Activated T-cell treated with anti-CD3 and anti-CD28 coated beads, Interleukin-2, amount 50 U/mL, for 1 hour (primary cell): ENCODE results near the gene KRCC1.
"Not testable (repeated sequence)": the region's sequence is repeated elsewhere in the genome, so short reads cannot be mapped to it uniquely, and the experiment has no call there.

Experiments
- DNase-seq: peaks from one replicate; pipeline ENCODE4 v3.0.0-alpha.2; 2020

KRCC1 gene

DNA sequence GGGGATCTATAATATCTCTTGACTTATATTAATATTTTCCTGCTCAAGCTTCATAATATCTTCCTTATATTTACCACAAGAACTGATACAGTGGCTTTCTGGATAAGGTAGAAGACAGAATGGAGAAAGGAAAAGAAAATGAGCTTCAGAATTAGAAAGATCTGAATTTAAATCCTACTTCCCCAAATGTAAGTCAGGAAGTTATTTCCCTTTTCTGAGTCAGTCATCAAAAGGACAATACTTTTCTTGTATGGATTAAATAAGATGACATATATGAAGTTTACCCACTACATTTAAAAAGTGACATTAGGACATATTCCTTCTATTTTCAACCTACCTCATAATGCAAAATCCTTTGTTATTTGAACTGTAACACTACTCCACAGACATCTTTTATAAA, 19.0 kb downstream of the KRCC1 start:
- no peak for DNase-seq

- DNase-seq, result no peak
Observed at GRCh38 chr2:88036182-88036581, 19.4 kb downstream of the KRCC1 start.

DNA sequence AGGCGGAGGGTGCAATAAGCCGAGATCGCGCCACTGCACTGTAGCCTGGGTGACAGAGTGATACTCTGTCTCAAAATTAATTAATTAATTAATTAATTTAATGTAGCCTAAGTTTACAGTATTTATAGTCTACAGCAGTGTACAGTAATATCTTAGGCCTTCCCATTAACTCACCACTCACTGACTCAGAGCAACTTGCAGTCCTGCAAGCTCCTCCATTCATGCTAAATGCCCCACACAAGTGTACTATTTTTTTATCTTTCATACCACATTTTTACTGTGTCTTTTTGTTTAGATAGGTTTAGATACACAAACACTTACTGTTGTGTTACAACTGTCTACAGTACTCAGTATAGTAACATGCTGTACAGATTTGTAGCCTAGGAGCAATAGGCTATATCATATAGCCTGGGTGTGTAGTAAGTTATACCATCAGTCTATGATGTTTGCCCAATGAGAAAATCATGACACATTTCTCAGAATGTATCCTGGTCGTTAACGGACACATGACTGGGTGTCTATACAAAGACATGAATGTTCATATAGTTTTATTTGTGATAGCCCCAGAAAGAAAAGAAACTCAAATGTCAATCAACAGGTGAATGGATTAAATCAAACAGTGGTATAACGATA, 23.4 kb downstream of the KRCC1 start:
- no peak for DNase-seq

- no peak for DNase-seq
Observed at GRCh38 chr2:88028931-88029330, 26.7 kb downstream of the KRCC1 start.

DNA sequence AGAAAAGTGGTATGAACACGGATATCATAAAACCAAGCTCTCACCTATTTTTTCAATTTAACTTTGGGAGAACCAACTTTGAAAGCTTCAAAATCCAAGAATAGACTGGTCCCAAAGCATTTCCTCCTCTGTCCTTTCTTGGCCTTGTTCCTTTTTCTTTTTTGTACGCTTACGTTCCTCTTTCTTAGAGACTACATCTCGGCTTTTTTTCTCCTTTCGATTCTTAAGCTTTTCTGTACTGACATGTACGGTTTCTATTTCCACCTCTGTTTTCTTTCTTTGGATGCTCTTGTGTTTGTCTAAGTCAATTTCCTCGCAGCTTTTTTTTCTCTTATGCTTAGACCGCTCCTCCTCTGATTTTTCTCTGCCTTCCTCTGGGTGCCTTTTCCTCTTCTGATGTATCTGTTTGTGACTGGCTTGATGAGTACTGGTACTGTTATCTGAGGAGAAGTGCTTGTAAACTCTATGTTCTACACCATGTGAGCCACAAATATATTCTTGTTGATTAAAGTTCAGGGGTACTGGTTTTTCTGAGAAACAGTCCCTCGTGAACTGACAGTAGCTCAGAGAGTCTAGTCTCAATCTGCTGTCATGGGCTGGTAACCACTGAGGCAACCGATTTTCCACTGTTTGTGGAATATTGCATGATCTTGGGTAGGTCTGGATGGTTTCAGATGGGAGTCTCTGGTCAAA, 27.7 kb downstream of the KRCC1 start:
- no peak for DNase-seq

DNA sequence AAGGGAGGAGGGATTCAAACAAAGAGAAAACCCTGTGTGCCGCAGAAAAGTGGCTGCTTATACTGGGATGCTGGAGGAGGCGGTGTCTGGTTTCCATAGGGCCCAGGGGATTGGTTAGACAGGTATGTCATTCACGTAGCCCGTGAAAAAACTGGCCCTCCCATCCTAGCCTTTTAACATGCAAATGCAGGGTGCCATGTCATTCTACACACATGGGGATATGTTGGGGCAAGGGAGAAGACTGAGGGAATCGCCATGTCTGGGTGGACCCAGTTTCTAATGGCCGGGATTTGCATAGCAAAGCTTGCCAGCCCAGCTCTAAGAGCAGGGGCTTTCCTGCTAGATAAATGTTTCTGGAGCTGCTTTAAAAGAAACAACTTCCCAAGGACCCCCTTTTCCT, 31.1 kb downstream of the KRCC1 start:
- no peak for DNase-seq

- DNase-seq, result no peak
Observed at GRCh38 chr2:88022669-88022921, 33.0 kb downstream of the KRCC1 start.

GRCh38 chr2:88019985-88020384, 35.6 kb downstream of the KRCC1 start:
- DNase-seq, result no peak

DNA sequence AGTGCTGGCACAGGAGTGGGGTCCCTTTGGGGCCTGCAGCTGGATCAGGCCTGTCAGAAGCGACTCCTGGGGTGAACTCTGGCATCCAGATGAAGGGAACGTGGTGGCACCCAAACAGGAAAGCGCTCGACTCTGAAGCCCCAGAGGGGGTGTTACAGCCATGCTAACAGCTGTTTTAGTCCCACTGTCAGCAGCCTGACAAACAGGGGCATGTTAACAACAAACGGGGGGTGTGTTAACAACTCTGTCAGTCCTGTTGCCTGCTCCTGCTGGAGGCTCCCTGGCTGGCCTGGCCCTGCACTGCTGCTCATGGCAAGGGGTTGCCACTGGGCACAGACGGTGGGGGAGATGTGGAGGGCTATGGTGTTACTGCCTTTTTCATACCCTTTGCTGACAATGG, 36.7 kb downstream of the KRCC1 start:
- no peak for DNase-seq

GRCh38 chr2:88018077-88018805, 37.3 kb downstream of the KRCC1 start:
- not testable (repeated sequence) for DNase-seq

DNA sequence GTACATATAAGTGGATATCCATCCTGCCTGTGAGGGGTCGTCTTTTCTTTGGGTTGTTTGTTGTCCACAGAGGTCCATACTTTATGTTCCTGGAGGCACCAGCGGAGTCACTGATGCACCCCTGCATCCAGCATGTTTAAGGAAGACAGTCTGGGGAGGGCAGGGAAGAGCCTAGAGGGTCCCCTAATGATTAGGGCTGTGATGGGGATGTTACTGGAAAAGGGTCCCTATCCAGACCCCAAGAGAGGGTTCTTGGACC, 37.9 kb downstream of the KRCC1 start:
- not testable (repeated sequence) for DNase-seq

DNA sequence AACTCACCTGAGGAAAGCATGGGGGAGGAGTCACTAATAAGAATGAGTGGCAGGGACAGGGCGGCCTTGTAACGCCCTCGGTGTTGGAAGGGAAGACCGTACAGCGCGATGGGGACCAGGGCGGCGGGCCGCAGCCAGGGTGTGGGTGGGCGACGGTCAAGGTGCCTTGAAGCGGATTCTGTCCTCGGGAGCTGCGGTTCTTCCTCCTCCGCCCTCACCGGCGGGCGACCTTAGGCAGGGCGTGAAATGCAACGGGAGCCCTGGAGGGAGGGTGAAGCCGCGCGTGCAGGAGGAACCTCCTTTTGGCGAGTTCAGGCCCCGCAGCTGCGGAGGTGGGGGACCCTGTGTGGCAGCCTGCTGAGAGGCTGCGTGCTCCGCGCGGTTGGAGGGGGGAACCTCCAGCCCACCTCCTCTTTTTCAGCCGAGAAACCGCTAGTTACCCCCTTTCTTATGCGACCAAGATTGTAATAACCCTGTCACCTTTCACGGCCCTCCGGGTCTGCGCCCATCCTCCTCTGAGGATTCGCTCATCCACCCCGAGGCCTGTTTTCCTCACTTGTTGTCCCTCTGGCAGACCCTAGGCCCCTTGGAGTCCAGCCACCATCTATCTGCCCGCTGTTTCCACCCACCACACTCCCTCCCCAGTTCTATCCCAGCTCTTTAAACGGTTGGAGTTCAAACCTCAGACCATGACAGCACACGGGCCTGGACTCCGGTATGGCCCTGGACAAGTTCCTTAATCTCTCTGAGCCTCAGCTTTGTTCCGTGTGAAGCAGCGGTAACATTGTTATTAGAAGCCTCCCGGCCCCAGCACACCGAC, 38.4 kb downstream of the KRCC1 start:
- no peak for DNase-seq

DNA sequence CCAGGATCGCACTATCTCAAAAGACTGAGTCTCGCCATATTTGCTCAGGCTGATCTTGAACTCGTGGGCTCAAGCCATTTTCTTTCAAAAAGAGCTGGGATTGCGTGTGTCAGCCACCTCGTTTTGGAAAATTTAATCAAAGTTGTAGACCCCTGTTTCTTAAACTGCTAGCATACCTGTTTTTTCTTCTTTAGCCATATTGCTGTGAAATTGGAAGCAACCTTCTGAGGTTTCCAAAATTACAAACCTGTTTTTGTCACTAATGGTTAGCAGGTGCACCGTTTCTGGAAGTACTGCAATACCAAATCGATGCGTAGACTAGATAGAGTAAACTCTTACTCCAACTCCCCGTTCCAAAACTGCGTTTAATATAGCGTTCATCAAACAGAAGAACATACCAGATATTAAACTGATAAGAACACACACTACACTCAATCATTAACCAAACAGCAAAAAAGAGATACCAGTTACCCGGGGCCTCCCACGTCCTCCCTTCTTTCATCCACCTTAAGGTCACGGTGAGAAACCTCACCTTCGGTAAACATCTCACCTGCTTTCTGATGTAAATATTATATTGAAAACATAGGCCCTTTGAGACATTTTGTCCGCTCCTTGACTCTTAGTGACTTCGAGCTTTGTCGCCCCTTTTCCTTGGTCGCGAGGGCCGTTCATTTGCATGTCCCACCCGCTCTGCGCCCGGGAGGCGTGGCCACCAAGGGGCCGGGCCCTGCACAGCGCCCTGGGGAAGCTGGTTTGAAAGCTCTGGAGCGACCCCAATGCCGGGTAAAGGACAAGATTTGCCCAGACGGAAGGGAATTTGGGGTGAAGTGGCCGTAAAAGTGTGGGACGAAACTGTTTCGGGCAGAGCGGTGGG, 39.3 kb downstream of the KRCC1 start, which contains the start of gene RNU2-63P:
TSS of gene RNU2-63P (minus strand) at position 462 of the 874 bp plus-strand sequence.
- DNase-seq, result peak; percentile 87

DNA sequence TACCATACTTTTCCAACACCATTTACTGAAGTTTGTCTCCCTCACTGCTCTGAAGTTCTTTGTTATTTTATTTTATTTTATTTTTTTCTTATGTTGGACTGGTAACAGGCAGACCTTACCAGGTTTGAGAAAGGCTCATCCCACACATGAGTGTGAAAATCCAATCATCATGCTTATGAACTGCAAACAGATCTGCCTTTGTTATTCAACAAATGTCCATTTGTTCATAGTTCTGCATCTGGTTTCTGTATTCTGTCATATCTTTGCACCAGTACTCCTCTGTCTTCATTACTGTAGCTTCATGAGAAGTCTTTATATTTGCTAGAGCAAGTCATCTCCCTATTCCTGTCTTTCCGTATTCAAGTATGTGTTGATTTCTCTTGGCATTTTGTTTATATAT, 44.6 kb downstream of the KRCC1 start:
- DNase-seq, result no peak

GRCh38 chr2:88010136-88010535, 45.4 kb downstream of the KRCC1 start:
- DNase-seq, result no peak

GRCh38 chr2:88006912-88007439, 48.6 kb downstream of the KRCC1 start:
- DNase-seq, result no peak

DNA sequence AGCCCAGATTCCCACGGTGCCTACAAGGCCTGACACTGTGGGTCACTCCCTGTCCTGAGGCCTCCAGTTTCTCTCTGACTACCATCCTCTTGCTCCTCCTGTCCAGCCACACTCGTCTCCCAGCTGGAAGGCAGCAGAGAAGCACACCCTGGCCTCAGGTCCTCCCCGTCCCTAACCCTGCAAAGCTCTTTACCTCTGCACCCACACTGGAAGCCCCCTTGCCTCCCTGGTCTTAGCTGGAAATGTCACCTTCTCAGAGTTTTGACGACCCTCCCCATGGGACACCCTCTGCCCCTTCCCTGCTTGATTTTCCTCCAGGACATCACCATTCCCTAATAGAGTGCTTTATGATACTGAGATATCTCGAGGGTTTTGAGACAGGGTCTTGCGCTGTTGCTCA, 49.8 kb downstream of the KRCC1 start:
- DNase-seq, result no peak

DNA sequence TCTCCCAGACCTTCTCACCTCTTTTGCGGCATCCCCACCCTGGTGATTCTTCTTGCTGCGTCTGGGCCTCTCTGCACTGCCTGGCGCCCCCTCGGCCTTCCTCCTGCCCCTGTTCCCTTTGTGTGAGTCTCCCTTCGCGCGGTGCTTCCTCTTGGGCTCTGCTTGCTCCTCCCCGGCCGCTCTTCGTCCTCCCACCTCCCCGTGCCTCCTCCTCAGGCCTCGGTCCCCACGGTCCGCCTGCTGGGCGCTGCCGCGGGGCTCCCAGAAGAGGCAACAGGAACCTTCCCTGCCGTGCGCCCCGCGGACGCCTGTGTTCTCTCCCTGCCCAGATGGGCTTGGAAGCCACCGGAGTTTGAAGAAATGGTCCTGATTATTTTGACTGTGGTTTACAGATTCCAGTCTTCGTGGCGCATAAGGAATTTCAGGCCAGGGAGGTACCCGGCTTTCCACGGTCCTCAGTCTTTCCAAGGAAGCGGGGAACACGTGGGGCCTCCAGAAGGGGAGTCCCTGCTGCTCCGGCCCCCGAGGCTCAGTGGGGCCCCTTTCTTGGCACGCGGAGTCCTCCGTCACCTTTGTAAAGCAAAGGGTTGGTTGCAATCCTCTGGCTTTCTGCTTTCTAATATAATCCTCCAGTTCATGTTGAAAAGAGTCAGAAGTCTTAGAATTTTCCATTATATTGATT, 52.4 kb downstream of the KRCC1 start:
- no peak for DNase-seq

DNA sequence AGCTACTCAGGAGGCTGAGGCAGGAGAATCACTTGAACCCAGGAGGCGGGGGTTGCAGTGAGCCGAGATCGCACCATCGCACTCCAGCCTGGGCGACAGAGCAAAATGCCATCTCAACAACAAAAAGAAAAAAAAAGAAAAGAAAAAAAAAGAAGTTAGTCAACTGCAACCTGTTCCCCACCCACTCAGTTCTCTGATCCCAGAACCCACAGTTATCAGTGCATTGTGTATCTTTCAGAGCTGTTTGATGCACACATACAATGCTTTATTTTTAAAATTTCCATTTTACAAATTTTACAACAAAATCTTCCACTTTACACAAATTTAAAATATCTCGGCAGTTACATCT, 53.2 kb downstream of the KRCC1 start:
- DNase-seq, result no peak

DNA sequence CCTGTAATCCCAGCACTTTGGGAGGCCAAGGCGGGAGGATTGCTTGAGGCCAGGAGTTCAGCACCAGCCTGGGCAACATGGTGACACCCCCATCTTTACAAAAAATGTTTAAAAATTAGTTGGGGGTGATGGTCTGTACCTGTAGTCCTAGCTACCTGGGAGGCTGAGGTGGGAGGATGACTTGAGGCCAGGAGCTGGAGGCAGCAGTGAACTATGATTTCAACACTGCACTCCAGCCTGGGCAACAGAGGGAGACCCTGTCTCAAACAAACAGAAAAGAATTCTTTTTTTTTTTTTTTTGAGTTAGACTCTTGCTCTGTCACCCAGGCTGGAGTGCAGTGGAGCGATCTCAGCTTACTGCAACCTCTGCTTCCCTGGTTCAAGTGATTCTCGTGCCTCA, 55.1 kb downstream of the KRCC1 start:
- DNase-seq, result not testable (repeated sequence)

DNA sequence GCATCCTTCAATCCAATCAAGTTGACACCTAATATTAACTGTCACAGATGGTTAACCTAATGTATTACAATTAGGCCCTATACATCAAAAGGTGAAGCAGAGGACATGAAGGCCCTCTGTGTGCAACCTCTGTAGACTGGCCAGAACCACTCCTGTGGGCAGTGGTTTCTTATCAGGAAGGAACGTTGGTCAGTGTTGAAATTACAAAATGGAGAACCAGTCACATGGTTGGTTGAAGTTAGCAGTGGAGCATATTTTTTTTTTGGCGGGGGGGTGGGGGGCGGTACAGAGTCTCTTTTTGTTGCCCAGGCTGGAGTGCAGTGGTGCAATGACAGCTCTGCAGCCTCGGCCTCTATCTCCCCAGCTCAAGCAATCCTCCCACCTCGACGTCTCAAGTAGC, 59.0 kb downstream of the KRCC1 start:
- no peak for DNase-seq

DNA sequence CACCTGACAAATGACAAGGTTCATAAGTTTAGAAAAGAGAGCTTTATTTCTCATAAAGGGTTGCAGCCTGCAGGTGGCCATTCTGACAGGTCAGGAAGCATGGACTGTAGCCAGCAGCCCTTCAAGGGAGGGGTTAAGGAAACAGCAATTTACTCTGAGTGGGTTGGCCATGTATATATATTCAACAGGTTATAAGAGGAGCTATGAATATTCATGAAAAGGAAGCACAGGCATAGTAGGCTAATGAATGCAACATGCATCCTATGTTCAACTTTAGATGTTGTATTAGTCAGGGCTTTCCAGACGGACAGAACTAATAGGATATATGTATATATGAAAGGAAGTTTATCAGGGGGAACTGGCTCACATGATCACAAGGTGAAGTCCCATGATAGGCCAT, 59.8 kb downstream of the KRCC1 start:
- DNase-seq, result no peak
